ENCODE data around the gene SERINC4.

Gene SERINC4

DNA sequence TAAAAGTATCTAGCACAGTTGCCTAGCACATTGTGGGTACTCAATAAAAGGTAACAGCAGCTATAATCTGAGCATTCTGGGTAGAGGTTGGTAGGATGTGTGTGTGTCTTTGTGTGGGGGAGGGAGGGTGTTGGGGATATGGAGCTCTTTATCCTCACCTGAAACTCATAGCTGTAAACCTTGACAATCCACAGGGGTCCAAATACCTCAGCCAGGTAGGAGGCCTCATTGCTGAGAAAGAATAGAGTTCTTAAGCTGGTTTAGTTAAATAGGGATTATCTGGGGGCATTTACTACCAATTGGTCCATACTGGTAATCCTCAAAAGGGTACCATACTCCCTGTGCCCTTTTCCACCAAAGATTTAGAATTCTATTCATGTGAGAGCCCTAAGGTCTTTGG, 4.0 kb downstream of the SERINC4 start:
- Histone ChIP-seq H3K27me3 (ENCODE audit: control insufficient read depth, insufficient read depth, low read length) (no peaks in the 10 kb centered on the region), H3K4me1 (ENCODE audit: control insufficient read depth, insufficient read depth, low read length) (peaks cover 47% of the 10 kb centered on the region), H3K27ac (ENCODE audit: low read depth, low read length) (no peak overlapping the region), H3K36me3 (ENCODE audit: control insufficient read depth, insufficient read depth, low read length) (peaks cover 58% of the 10 kb centered on the region), H3K9ac (ENCODE audit: low read length) (no peak overlapping the region), H3K4me3 (ENCODE audit: low read depth, low read length) (no peak overlapping the region), H3K9me3 (ENCODE audit: control insufficient read depth, insufficient read depth, low read depth, low read length) (no peaks in the 10 kb centered on the region)

DNA sequence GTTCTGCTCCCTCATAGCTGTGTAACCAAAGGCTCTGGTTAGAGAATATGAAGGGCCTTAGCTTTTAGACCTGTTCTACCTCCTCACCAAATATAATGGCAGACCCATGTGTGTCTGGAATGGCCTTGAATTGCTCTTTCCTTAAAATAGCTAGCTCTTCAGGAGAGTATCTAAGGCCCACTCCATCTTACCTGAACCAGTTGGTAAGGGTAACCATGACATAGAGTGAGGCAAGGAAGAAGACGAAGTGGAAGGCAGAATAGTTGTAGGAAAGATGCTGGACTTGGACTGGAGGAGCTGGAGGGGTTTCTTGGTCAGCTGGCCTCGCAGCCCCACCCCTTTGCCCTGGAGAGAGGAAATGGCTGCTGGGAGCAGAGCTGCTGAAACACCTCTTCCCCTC, 4.8 kb downstream of the SERINC4 start:
- Histone ChIP-seq H3K4me3 (ENCODE audit: low read depth, low read length) (no peak overlapping the region), H3K36me3 (ENCODE audit: control insufficient read depth, insufficient read depth, low read length) (peaks cover 58% of the 10 kb centered on the region), H3K27me3 (ENCODE audit: control insufficient read depth, insufficient read depth, low read length) (no peaks in the 10 kb centered on the region)

DNA sequence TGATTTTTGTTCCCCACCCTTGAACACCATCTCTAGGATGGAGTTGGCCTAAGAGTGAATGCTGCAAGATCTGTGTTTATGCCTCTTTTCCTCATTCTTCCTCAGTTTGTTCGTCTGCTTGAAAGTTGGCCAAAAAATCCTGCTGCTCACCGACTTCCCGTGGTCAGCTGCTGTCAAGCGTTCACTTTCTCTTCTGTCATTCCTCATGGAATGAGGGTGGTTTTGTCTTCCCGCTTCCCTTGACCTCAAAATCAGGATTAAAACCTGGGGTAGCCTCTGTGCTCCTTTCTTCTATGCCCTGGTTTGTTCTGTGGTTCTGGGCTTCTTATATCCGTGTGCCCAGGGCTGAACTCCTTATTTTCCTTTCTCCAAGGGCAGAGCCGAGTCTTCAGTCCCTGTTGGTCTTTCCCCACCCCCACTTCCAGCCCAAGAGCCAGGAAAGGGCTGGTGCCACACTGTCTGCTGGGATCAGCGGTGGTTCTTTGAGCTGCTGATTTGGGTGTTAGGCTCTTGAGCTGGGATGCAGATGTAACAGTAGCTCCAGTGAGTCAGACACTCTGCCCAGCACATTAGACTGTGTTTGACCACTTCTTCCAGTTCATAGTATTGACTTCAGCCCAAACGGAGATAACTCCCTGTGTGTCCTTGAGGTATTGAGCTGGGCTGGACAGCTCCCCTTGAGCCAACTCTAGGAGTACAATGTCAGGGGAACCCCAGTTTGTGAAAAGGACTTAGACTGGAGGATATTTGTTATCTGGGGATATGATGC, 5.6 kb downstream of the SERINC4 start:
- Histone ChIP-seq H3K27ac (ENCODE audit: low read depth, low read length) (no peak overlapping the region; the same call in 1 of the 2 replicates), H3K9me3 (ENCODE audit: control insufficient read depth, insufficient read depth, low read depth, low read length) (no peaks in the 10 kb centered on the region), H3K4me3 (ENCODE audit: low read depth, low read length) (peak overlapping the region; percentile 16; the same call in 1 of the 2 replicates), H3K4me1 (ENCODE audit: control insufficient read depth, insufficient read depth, low read length) (peaks cover 39% of the 10 kb centered on the region), H3K27me3 (ENCODE audit: control insufficient read depth, insufficient read depth, low read length) (no peaks in the 10 kb centered on the region), H3K36me3 (ENCODE audit: control insufficient read depth, insufficient read depth, low read length) (peaks cover 52% of the 10 kb centered on the region), H3K9ac (ENCODE audit: low read length) (peak overlapping the region; percentile 7)

More for the DNA sequence above, 4.8 kb downstream of the SERINC4 start:
- Histone ChIP-seq H3K9ac (ENCODE audit: low read length) (no peak overlapping the region), H3K9me3 (ENCODE audit: control insufficient read depth, insufficient read depth, low read depth, low read length) (no peaks in the 10 kb centered on the region), H3K4me1 (ENCODE audit: control insufficient read depth, insufficient read depth, low read length) (peaks cover 47% of the 10 kb centered on the region), H3K27ac (ENCODE audit: low read depth, low read length) (no peak overlapping the region; the same call in 1 of the 2 replicates)

DNA sequence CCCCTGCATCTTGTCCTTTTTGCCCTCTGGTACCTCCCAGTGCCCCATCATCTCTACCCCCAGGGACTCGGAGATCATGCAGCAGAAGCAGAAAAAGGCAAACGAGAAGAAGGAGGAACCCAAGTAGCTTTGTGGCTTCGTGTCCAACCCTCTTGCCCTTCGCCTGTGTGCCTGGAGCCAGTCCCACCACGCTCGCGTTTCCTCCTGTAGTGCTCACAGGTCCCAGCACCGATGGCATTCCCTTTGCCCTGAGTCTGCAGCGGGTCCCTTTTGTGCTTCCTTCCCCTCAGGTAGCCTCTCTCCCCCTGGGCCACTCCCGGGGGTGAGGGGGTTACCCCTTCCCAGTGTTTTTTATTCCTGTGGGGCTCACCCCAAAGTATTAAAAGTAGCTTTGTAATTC, 6.4 kb downstream of the SERINC4 start:
- no peaks in the 10 kb centered on the region for H3K9me3 ChIP-seq (ENCODE audit: control insufficient read depth, insufficient read depth, low read depth, low read length)
- peak overlapping the region; percentile 94 for H3K9ac ChIP-seq (ENCODE audit: low read length)

DNA sequence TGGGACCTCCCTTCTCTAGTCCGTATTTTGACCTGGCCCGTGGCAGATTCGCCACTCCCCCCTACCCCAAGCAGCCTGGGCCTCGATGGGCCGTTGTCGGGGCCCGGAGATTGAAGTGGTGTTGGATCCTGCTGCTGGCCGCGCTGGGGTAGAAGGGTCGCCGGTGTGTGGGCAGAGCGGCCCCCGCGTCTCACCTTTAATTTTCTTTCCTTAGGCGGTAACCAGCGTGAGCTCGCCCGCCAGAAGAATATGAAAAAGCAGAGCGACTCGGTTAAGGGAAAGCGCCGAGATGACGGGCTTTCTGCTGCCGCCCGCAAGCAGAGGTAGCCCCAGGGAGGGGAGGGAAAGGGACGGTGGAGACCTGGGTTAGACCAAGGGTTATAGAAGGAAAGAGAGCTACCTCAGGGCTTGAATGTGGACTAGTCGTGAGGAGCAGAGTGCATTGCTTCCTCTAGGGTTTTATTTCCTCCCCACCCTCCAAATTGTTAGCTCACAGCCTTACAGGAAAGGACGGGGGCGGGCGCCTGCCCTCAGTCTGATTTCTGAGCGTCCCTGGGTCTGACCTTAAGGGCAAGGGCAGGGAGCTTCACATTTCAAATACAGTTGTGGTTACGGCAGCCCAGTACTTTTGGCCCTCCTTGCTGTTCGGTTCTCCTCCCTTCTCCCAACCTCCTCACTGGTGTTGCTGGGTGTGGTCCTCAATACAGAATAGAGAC, 7.1 kb downstream of the SERINC4 start:
- Histone ChIP-seq H3K27me3 (ENCODE audit: control insufficient read depth, insufficient read depth, low read length) (no peaks in the 10 kb centered on the region), H3K4me1 (ENCODE audit: control insufficient read depth, insufficient read depth, low read length) (peaks cover 33% of the 10 kb centered on the region), H3K9me3 (ENCODE audit: control insufficient read depth, insufficient read depth, low read depth, low read length) (no peaks in the 10 kb centered on the region), H3K36me3 (ENCODE audit: control insufficient read depth, insufficient read depth, low read length) (peaks cover 40% of the 10 kb centered on the region), H3K9ac (ENCODE audit: low read length) (peak overlapping the region; percentile 94), H3K4me3 (ENCODE audit: low read depth, low read length) (peak overlapping the region; percentile 83), H3K27ac (ENCODE audit: low read depth, low read length) (peak overlapping the region; percentile 91)

More for the DNA sequence above, 6.4 kb downstream of the SERINC4 start:
- Histone ChIP-seq H3K4me1 (ENCODE audit: control insufficient read depth, insufficient read depth, low read length) (peaks cover 33% of the 10 kb centered on the region), H3K27ac (ENCODE audit: low read depth, low read length) (no peak overlapping the region), H3K4me3 (ENCODE audit: low read depth, low read length) (peak overlapping the region; percentile 83), H3K27me3 (ENCODE audit: control insufficient read depth, insufficient read depth, low read length) (no peaks in the 10 kb centered on the region), H3K36me3 (ENCODE audit: control insufficient read depth, insufficient read depth, low read length) (peaks cover 43% of the 10 kb centered on the region)

DNA sequence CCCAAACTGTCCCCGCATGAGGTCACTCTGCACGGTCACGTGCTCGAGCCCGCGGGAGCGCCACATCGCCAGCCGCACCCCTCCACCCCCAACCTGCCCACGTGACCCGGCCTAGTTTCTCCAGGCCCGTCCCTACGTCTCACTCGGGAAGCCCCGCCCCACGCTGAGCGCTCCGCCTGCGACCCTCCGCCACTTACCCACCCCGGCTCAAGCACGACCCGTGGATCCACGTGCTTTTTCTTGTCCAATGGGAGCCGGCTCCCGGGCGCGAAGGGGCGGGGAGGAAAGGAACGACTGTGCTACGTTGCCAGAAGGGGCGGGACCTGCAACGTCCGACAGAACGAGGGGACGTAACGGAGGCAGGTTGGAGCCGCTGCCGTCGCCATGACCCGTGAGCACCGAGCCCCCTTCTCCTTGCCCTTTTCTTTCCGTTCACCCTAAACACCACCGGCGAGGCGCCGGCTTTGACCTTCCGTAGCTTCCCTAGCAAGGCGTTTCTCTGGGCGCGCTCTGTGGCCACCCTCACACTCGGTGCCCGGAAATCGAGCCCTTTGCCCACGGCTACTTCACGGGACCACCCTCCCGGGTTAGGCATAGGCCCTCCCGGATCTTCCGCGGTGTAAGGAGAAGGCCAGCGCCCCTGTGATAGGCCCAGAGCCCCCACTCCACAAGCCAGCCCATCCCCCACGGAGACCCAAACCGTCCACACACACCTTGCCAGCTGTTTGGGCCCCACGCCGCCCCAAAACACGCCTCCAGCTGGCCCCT, 7.8 kb downstream of the SERINC4 start, which contains the start of gene SERF2:
SERF2 (plus strand) TSS at position 328 of the 768 bp plus-strand sequence; CDS start at position 385, 57 bp downstream.
- Histone ChIP-seq H3K36me3 (ENCODE audit: control insufficient read depth, insufficient read depth, low read length) (peaks cover 40% of the 10 kb centered on the region), H3K4me3 (ENCODE audit: low read depth, low read length) (peak within 1 kb of the TSS; percentile 83), H3K27ac (ENCODE audit: low read depth, low read length) (peak within 1 kb of the TSS; percentile 91), H3K9ac (ENCODE audit: low read length) (peak within 1 kb of the TSS; percentile 94), H3K9me3 (ENCODE audit: control insufficient read depth, insufficient read depth, low read depth, low read length) (no peaks in the 10 kb centered on the region), H3K4me1 (ENCODE audit: control insufficient read depth, insufficient read depth, low read length) (peaks cover 33% of the 10 kb centered on the region), H3K27me3 (ENCODE audit: control insufficient read depth, insufficient read depth, low read length) (no peaks in the 10 kb centered on the region)

DNA sequence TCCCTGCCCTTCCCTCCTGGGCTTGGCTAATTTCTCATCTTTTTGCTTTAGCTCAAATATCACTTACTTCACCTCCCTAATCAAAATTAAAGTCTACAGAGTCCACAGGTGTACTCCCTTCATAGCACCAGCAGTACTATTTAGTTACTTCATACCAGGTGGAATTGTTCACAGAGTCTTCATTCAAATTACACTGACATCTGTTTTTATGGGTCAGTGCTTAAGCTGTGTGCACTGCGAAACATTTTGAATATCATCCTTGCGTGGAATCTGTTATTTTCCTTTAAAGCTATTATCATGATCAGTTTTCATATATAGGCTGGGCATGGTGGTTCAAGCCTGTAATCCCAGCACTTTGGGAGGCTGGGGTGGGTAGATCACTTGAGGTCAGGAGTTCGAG, 10.6 kb downstream of the SERINC4 start:
- no peaks in the 10 kb centered on the region for H3K27me3 ChIP-seq (ENCODE audit: control insufficient read depth, insufficient read depth, low read length)
- H3K9ac ChIP-seq (ENCODE audit: low read length), result no peak overlapping the region
- no peak overlapping the region for H3K4me3 ChIP-seq (ENCODE audit: low read depth, low read length)
- H3K27ac ChIP-seq (ENCODE audit: low read depth, low read length), result no peak overlapping the region
- no peaks in the 10 kb centered on the region for H3K9me3 ChIP-seq (ENCODE audit: control insufficient read depth, insufficient read depth, low read depth, low read length)
- H3K36me3 ChIP-seq (ENCODE audit: control insufficient read depth, insufficient read depth, low read length), result peaks cover 12% of the 10 kb centered on the region
- peaks cover 14% of the 10 kb centered on the region for H3K4me1 ChIP-seq (ENCODE audit: control insufficient read depth, insufficient read depth, low read length)

DNA sequence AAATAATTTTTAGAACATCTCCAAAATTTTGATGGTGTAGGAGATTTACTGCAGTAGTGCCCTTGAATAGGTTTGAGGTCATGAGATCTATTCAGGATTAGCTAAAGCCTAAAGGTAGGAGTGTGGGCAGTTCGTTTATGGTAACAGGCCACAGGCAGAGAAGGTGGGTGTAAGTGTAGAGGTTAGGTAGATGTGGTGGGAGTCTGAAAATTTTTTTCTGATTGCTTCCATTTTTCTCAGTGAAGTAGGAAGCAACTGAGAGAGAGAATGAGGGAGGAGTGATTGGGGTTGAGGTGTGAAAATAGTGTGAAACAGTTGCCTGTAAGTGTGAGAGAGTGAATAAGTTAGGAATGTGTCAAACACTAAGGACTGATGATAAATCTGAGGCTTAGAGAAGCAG, 21.0 kb downstream of the SERINC4 start:
- Histone ChIP-seq H3K9ac (ENCODE audit: low read length) (no peak overlapping the region), H3K4me1 (ENCODE audit: control insufficient read depth, insufficient read depth, low read length) (peaks cover 5% of the 10 kb centered on the region; the same call in 1 of the 2 replicates), H3K36me3 (ENCODE audit: control insufficient read depth, insufficient read depth, low read length) (peaks cover 5% of the 10 kb centered on the region), H3K27me3 (ENCODE audit: control insufficient read depth, insufficient read depth, low read length) (peaks cover 9% of the 10 kb centered on the region; the same call in 1 of the 2 replicates), H3K4me3 (ENCODE audit: low read depth, low read length) (no peak overlapping the region), H3K9me3 (ENCODE audit: control insufficient read depth, insufficient read depth, low read depth, low read length) (no peaks in the 10 kb centered on the region), H3K27ac (ENCODE audit: low read depth, low read length) (no peak overlapping the region)

DNA sequence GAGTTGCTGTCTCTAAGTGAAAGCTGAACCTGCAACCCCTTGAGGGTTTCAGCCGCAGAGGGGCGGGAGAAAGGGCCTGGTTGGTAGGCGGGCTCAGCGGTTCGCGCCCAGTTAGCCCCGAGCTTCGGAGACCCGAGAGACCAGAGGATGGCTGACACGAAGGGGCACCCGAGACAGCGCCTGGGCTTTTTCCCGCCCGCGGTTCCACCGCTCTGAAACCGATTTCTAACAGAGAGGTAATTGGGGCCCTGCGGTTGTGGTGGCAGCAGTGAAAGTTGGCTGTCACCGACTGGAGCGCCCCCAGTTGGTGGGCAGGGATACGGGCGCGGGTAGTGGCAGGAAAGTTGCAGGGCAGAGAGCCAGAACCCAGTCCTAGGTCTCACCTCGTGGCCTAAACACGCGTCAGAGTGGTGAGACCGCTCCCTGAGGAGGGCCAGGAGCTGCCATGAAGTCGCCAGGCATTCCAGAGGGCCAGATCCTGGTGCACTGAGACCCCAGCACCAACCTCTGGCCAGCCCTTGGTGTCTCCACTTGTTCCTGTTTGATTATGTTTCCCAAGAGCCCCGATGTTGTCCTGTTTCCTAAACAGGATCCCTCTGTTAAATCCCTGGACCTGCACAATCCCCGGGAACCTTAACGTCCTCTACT, 22.6 kb downstream of the SERINC4 start:
- peaks cover 9% of the 10 kb centered on the region; the same call in 1 of the 2 replicates for H3K27me3 ChIP-seq (ENCODE audit: control insufficient read depth, insufficient read depth, low read length)
- H3K9me3 ChIP-seq (ENCODE audit: control insufficient read depth, insufficient read depth, low read depth, low read length), result no peaks in the 10 kb centered on the region
- peak overlapping the region; percentile 85 for H3K4me3 ChIP-seq (ENCODE audit: low read depth, low read length)
- H3K27ac ChIP-seq (ENCODE audit: low read depth, low read length), result no peak overlapping the region
- peaks cover 21% of the 10 kb centered on the region for H3K36me3 ChIP-seq (ENCODE audit: control insufficient read depth, insufficient read depth, low read length)
- peaks cover 5% of the 10 kb centered on the region; the same call in 1 of the 2 replicates for H3K4me1 ChIP-seq (ENCODE audit: control insufficient read depth, insufficient read depth, low read length)
- peak overlapping the region; percentile 61 for H3K9ac ChIP-seq (ENCODE audit: low read length)

DNA sequence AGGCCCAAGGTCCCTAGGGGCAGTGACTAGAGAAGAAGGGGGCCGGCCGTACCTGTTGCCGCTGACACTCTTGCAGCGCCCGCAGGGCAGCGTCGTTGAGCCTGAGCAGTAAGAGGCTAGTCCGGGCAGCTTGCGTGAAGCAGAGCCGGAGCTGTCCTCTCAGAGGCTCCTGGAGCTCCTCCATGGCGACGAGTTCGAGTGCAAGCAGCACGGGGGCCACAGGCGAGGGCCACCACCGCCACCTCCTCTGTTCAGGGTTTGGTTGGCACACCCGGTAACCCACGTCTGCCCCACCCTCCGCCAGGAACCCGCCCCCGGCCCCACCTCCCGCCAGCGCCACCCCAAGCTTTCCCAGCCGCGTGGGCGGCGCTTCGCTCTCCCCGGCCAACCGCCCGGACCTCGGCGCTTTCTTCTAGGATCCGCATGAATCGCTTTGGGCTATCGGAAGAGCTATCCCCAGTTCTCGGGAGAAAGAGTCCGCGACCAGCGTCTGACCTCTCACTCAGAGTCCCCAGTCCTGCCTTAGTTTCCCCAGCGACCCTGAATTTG, 23.2 kb downstream of the SERINC4 start, which contains the start of gene ELL3:
ELL3 (minus strand) TSS at position 249 of the 549 bp plus-strand sequence; CDS start at position 184, 65 bp downstream.
- H3K9me3 ChIP-seq (ENCODE audit: control insufficient read depth, insufficient read depth, low read depth, low read length), result no peaks in the 10 kb centered on the region
- H3K27ac ChIP-seq (ENCODE audit: low read depth, low read length), result no peak within 1 kb of the TSS
- H3K27me3 ChIP-seq (ENCODE audit: control insufficient read depth, insufficient read depth, low read length), result peaks cover 9% of the 10 kb centered on the region; the same call in 1 of the 2 replicates
- H3K4me3 ChIP-seq (ENCODE audit: low read depth, low read length), result peak within 1 kb of the TSS; percentile 85
- peaks cover 27% of the 10 kb centered on the region for H3K36me3 ChIP-seq (ENCODE audit: control insufficient read depth, insufficient read depth, low read length)
- H3K9ac ChIP-seq (ENCODE audit: low read length), result peak within 1 kb of the TSS; percentile 69
- peaks cover 5% of the 10 kb centered on the region; the same call in 1 of the 2 replicates for H3K4me1 ChIP-seq (ENCODE audit: control insufficient read depth, insufficient read depth, low read length)
